ENCODE data around the gene PRICKLE2.

Gene PRICKLE2

GRCh38 chr3:64254443-64254842 lies 29.2 kb upstream of the PRICKLE2 start:
- in situ Hi-C loops (cut with MboI; ENCODE audit: low sequenced_read_pairs): no loop called here

- in situ Hi-C loops (cut with MboI; ENCODE audit: low sequenced_read_pairs): no loop called here
These were observed 28.4 kb upstream of the PRICKLE2 start for GRCh38 chr3:64253689-64254088.

DNA sequence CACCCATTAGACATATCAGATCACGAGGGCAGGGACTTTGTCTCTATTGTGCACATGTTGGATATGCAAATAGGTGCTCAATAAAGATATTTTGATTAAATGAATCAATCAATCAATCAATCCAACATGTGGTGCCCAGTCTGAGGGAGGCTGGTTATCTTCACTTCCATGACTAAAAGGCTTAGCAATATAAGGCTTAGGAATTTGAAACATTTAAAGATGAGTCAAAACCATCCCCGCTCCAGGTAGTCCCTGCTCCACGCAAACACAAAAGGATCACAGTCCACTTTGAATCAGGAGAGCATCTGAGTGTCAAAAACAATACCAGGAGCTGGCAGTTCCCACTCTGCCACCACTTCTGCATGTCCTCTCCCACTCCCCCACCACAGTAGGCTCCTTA lies 25.8 kb upstream of the PRICKLE2 start:
- in situ Hi-C loops (cut with MboI; ENCODE audit: low sequenced_read_pairs): no loop called here

GRCh38 chr3:64247991-64248646 lies 22.9 kb upstream of the PRICKLE2 start:
- in situ Hi-C loops (cut with MboI; ENCODE audit: low sequenced_read_pairs): no loop called here

GRCh38 chr3:64244011-64244942 lies 19.0 kb upstream of the PRICKLE2 start:
- in situ Hi-C loops (cut with MboI; ENCODE audit: low sequenced_read_pairs): no loop called here

DNA sequence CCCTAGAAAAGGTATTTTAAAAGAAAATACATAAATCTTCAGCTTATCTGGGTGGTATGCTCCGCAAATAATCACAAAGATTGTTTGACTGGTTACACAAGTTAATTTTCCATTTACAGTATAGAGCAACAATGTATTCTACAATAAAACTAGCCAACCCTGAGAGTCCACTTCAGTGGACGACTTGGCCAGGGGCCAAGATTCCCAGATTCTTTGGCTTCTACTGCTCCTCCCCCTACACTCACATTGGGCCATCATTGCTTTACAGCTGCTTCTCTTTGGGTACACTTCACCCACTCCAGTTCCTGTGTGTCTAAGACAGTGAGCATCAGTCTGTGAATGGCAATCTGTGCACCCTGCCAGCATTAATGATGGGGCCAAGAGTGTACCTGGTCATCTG lies 17.2 kb upstream of the PRICKLE2 start:
- in situ Hi-C loops (cut with MboI; ENCODE audit: low sequenced_read_pairs): no loop called here

- in situ Hi-C loops (cut with MboI; ENCODE audit: low sequenced_read_pairs): no loop called here
These were observed 15.7 kb upstream of the PRICKLE2 start for GRCh38 chr3:64240959-64241358.

DNA sequence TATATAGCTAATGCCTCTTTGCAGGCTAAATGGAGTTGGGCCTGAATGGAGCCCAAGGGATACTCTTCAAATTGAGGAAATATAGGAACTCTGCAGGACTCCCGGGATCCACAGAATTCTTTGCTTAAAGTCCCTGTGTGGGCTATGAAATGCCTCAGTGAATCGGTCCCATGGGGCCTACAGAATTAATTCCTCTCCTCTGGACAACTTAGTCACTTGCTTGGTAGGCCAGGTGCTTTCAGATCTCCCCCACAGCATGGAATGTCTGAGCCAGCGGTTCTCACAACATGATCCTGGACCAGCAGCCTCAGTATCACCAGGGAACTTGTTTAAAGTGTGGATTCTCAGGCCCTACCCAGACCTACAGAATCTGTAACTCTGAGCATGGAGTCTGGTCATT lies 15.1 kb upstream of the PRICKLE2 start:
- in situ Hi-C loops (cut with MboI; ENCODE audit: low sequenced_read_pairs): no loop called here

DNA sequence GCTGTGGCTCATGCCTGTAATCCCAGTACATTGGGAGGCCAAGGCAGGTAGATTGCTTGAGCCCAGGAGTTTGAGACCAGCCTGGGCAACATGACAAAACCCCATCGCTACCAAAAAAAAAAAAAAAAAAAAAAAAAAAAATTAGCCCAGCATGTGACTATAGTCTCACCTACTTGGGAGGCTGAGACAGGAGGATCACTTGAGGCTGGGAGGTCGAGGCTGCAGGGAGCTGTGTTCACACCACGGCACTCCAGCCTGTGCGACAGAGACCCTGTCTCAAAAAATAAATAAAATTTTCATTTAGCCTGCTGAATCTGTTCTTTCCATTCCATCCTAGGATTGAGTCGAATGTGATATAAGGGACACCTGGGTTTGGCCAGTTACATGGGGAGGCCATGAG lies 14.6 kb upstream of the PRICKLE2 start:
- in situ Hi-C loops (cut with MboI; ENCODE audit: low sequenced_read_pairs): no loop called here

DNA sequence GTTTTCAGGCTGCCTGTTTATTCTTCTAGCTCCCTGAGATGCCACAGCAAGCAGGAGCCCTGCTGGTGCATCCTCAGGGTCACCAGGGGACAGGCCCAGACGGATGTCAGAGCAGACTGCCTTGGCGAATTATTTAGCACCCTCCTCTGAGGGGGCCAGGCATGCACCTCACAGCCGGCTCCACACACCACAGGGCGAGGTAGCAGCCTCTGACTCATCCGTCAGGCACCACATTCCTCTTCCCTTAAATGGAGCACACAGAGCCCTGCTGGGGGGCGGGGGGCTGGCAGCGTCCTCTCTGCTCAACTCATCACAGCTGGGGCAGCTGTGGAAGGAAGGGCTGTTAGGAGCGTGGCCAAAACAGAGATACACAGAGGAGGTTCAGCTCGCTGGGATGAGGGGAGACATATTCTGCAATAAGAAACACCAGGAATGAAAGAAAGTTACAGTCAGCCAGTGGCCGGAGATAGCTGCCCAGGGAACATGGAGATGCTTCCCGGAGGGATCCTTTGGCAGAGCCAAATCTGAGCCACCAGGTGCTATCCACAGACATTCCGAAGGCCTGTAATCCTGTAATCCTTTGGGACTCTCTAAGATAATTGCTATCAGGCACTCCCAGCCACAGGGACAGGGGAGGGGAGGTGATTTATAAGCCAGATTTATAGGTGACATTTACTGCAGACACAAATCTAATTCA lies 13.9 kb upstream of the PRICKLE2 start:
- in situ Hi-C loops (cut with MboI; ENCODE audit: low sequenced_read_pairs): no loop called here

DNA sequence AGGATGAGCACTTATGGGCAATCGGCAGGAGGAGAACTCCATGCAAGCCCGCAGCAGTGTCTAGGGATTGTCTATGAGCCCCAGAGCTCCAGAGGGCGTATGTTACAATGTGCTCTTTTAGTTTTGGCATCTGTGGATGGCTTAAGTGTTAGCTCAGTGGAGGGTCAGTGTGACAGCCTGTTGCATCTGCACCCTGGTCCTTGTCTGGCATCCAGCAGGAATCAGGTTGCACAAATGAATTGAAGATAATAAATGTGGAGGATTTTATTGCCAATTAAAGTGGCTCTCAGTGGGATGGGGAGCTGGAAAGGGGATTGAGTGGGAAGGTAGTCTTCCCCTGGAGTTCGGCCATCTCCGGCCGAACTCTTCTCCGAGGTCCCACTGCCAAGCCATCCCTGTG lies 11.8 kb upstream of the PRICKLE2 start:
- in situ Hi-C loops (cut with MboI; ENCODE audit: low sequenced_read_pairs): no loop called here

DNA sequence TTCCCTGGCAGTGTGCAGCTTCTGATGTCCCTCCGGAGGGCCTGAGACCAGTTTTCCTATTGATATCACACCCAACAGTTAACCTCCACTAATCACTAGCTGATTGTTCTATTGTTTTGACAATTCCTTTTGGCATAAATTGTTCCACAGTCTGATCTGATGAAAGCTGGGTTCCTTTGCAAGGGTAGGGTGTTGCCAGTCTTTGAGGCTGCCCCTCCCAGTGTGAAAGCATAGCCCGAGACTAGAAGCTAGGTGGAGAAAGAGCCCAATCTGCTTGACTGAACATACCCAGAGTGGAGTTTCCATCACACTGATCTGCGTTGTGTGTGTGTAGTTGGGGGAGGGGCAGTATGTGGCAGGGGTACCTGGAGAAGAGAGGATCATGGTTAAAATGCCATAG lies 10.3 kb upstream of the PRICKLE2 start:
- in situ Hi-C loops (cut with MboI; ENCODE audit: low sequenced_read_pairs): no loop called here

DNA sequence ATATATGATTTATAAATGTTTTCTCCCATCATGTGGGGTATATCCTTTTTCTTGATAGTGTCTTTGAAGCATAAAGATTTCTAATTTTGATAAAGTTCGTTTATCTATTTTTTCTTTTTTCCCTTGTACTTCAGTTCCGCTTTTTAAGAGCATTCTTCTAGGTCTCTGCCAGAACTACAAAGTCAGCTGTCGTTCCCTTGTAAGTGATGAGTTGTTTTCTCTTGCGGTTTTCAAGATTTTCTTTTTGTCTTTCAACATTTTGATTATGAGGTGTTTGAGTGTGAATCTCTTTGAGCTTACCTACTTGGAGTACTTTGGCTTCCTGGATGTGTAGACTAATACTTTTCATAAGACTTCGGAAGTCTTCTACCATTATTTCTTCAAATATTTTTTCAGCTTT lies 9.3 kb upstream of the PRICKLE2 start:
- in situ Hi-C loops (cut with MboI; ENCODE audit: low sequenced_read_pairs): no loop called here

- in situ Hi-C loops (cut with MboI; ENCODE audit: low sequenced_read_pairs): no loop called here
These were observed 7.6 kb upstream of the PRICKLE2 start for GRCh38 chr3:64232821-64233220.

DNA sequence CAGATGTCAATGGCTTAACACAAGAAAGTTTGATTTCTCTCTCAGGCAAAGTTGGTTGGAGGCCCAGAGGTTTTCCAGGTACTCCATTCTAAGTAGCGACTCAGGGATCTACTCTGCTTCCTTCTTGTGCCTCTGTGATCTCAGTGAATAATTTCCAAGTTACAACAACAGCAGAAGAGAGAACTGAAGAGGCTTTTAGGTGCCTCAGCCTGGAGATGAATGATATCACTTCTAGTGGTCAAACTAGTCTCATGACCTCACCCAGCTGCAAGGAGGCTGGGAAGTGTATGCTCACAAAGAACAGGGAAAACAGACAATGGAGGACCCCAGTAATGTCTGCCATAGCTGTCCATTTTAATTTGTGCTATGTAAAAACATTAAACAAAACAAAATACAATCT lies 4.6 kb upstream of the PRICKLE2 start:
- in situ Hi-C loops (cut with MboI; ENCODE audit: low sequenced_read_pairs): no loop called here

GRCh38 chr3:64228110-64228509 lies 2.8 kb upstream of the PRICKLE2 start:
- in situ Hi-C loops (cut with MboI; ENCODE audit: low sequenced_read_pairs): no loop called here

GRCh38 chr3:64226730-64227129 lies 1.5 kb upstream of the PRICKLE2 start:
- in situ Hi-C loops (cut with MboI; ENCODE audit: low sequenced_read_pairs): no loop called here

DNA sequence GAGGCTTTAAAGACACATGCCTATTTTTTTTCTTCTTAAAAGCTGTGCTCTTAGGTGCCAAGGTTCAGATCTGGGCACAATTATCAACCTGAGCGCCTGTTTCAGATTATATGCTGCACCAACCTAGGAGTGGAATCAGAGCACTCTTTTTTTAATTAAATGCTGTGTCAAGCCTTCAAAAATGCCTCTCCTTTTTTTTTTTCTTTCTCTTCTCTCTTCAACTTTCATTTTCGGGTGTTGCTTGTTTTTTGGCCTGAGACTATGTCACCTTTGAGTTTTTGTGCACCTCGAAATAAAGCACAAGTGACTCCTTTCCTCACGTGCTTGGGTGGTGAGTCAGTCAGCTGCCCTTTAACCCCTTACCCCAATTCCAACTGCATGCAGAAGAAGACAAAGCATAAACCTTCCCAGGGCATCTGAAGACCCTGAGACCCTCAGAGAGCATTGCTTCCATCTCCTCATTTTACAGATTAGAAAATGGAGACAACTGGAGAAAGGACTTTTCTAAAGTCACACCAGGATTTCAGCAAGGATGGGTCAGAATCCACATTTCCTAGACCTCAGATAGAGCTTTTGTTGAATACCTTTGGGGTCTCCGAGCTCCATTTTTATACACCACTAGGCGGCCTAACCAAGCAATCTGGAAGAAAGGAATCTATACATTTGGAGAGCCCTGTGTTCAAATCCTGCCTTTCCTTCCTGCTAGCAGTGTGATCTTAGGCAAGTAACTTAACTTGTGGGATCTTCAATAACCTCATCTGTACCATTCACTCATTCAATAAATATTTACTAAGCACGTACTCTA lies 631 bp upstream of the PRICKLE2 start:
- in situ Hi-C loops (cut with MboI; ENCODE audit: low sequenced_read_pairs): no loop called here

DNA sequence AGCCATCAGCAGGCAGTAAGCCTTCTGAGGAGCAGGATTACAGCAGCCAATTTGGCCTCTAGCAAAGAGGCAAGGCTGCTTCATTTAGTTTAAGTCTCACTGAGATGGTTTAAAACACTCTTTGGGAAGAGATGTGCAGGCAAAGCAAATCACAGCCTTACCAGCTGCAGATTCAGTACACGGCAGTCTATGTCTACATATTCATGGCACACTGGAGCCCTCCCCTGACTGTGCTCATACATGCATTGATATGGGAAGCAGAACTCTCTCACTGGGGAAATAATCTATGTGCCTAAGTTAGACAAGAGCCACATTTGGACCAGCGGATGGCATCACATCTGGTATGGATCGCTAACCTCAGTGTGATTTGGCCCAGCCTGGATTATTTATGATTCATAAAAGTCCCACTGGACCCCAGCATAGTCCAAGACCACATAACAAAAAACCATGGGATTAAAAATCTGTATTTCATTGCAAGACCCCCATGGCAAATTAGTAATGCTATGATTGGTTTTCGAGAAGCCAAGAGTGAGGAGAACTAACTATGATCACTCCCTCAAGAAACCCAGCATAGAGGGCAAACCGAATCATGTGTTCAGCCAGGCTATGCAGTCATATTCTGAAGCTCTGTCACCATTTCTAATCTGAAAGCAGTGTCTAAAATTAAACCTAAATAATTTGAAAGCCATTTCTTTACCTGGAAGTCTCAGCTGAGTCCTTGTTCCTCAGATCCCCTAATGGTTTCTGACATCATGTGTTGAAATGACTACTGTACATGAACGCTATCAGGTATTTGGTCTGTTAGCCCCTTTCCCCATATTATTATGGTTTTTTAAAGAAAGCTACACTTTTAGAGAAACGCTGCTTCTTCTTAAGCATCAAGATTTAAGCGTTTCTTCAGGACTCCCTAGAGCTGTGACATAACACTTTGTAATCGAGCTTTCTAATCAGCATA lies 1.2 kb downstream of the PRICKLE2 start:
- in situ Hi-C loops (cut with MboI; ENCODE audit: low sequenced_read_pairs): no loop called here
